Breast epithelium (tissue), 3 donors: ENCODE results near the gene SEMA3G.

ENCODE experiments used
- POLR2A ChIP-seq: fragments of 450-650 bp; IDR thresholded peaks from one replicate; pipeline ENCODE4 v1.6.1; 2016; ENCODE audit warnings: antibody characterized with exemption, mild to moderate bottlenecking, moderate library complexity
- POLR2AphosphoS5 ChIP-seq, 3 donors: sonication (generic); formaldehyde crosslinking; IDR thresholded peaks; one replicate each; pipeline ENCODE4 v1.6.1; 2017; ENCODE audit warnings: antibody characterized with exemption in 3 of 3
- TF ChIP-seq, protein P1 (sequence below), 3 donors: fragments of 450-650 bp; IDR thresholded peaks; one replicate each; pipeline ENCODE4 v1.5.1; 2016 to 2017; ENCODE audit warnings: antibody characterized with exemption in 3 of 3, mild to moderate bottlenecking in 3 of 3, moderate library complexity in 3 of 3

DNA sequence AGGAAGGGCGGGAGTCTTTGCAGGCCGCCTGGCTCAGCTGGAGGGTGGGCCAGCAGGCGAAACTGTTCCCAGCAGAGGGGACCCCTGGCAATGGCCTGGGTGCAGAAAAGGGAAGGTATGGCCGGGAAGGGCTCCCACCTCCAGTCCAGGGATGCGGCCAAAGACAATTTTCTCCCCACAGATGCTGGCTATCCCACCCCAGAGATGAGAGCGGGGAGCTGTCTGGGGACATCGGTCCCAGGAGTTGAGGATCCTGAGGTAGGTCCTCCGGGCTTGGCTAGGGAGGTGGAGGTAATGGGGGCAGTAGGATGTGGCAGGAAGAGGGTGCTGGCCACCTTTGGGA lies 1.7 kb downstream of the SEMA3G start:
- TF ChIP-seq, protein P1, sequence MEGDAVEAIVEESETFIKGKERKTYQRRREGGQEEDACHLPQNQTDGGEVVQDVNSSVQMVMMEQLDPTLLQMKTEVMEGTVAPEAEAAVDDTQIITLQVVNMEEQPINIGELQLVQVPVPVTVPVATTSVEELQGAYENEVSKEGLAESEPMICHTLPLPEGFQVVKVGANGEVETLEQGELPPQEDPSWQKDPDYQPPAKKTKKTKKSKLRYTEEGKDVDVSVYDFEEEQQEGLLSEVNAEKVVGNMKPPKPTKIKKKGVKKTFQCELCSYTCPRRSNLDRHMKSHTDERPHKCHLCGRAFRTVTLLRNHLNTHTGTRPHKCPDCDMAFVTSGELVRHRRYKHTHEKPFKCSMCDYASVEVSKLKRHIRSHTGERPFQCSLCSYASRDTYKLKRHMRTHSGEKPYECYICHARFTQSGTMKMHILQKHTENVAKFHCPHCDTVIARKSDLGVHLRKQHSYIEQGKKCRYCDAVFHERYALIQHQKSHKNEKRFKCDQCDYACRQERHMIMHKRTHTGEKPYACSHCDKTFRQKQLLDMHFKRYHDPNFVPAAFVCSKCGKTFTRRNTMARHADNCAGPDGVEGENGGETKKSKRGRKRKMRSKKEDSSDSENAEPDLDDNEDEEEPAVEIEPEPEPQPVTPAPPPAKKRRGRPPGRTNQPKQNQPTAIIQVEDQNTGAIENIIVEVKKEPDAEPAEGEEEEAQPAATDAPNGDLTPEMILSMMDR (IDR thresholded peaks at IDR 0.05): no peak
- TF ChIP-seq POLR2A: no peak
- no peak for TF ChIP-seq POLR2AphosphoS5 (IDR thresholded peaks at IDR 0.05)
